ENCODE data around the gene PRDM9.
"Not testable (repeated sequence)": the region's sequence is repeated elsewhere in the genome, so short reads cannot be mapped to it uniquely, and the experiment has no call there.

Gene PRDM9

GRCh38 chr5:23494558-23494957 is 12.9 kb upstream of the PRDM9 start:
- TF ChIP-seq, protein P1, sequence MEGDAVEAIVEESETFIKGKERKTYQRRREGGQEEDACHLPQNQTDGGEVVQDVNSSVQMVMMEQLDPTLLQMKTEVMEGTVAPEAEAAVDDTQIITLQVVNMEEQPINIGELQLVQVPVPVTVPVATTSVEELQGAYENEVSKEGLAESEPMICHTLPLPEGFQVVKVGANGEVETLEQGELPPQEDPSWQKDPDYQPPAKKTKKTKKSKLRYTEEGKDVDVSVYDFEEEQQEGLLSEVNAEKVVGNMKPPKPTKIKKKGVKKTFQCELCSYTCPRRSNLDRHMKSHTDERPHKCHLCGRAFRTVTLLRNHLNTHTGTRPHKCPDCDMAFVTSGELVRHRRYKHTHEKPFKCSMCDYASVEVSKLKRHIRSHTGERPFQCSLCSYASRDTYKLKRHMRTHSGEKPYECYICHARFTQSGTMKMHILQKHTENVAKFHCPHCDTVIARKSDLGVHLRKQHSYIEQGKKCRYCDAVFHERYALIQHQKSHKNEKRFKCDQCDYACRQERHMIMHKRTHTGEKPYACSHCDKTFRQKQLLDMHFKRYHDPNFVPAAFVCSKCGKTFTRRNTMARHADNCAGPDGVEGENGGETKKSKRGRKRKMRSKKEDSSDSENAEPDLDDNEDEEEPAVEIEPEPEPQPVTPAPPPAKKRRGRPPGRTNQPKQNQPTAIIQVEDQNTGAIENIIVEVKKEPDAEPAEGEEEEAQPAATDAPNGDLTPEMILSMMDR (IDR thresholded peaks at IDR 0.05; ENCODE audit: low read depth, low read length, missing control alignments): no peak
- DNase-seq (ENCODE audit: extremely low read depth, low read depth): no peak
- H3K4me3 ChIP-seq (replicated peaks; ENCODE audit: low read depth, low read length): no peak overlapping the region

DNA sequence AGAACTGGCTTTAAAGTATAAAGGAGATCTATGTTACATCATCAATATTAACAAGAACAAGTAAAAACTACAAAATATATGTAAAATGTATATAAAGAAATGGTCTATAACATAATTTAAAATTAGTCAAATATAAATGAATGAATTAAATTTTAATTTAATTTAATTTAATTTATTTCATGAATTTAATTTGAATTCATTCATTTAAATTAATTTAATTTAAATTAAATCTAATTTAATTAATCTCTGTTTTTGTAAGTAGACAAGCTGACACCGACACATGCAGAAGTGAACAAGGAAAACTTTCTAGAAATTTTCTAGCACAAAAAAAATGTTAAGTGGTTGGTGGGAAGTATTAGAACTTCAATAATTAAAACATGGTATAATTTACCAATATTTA is 10.8 kb upstream of the PRDM9 start:
- no peak for DNase-seq (ENCODE audit: extremely low read depth, low read depth)
- TF ChIP-seq, protein P1 (IDR thresholded peaks at IDR 0.05; ENCODE audit: low read depth, low read length, missing control alignments): no peak
- no peak overlapping the region for H3K4me3 ChIP-seq (replicated peaks; ENCODE audit: low read depth, low read length)

DNA sequence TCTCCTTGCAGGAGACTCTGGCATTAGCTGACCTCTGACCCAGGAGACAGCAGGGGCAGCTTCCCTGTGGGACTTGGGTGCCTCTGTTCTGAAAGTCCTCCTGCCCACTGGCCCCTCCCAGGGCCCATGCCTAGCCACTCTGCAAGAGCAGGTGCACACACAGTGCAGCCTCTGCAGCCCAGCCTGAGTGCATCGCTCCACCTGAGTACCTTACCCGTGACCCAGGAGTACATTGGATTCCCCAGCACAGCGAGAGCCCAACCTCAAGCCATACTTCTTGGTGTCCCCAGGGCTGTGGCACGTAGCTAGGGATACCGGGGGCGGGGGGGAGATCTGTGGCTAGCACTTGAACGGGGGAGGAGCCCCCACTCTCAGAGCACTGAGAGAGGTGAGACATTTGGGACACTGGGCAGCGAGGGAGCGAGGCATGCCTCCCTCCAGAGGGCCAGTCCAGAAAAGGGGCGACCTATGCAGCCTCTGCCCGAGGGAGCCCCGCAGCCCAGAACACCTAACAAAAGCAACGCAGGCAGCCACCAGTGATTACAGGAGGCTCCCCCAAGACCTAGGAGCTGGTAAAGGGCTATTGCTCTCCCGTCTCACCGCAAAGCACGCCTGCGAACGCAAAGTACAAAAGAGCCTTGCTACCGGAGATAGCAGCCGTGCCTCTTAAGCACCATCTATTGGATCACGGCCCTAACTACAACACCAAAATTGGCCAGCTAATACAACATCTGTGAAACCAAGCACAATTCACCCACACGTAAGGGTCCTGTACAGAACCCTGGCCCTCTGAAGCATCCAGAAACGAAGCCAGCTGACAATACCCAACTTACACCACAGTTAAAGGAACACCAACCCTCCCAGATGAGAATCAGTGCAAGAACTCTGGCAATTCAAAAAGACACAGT is 826 bp upstream of the PRDM9 start:
- no peak overlapping the region for H3K4me3 ChIP-seq (replicated peaks; ENCODE audit: low read depth, low read length)
- TF ChIP-seq, protein P1 (IDR thresholded peaks at IDR 0.05; ENCODE audit: low read depth, low read length, missing control alignments): no peak
- no peak for DNase-seq (ENCODE audit: extremely low read depth, low read depth)

GRCh38 chr5:23510434-23510833 is 3.0 kb downstream of the PRDM9 start:
- not testable (repeated sequence) for H3K4me3 ChIP-seq (replicated peaks; ENCODE audit: low read depth, low read length); DNase-seq (ENCODE audit: extremely low read depth, low read depth)

DNA sequence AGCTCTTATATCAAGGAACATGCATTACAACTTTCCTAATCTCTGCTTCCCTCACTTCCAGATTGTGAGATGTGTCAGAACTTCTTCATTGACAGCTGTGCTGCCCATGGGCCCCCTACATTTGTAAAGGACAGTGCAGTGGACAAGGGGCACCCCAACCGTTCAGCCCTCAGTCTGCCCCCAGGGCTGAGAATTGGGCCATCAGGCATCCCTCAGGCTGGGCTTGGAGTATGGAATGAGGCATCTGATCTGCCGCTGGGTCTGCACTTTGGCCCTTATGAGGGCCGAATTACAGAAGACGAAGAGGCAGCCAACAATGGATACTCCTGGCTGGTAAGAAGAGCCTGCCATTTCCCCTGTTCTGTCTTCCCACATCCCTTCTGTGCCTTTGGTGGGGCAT is 15.1 kb downstream of the PRDM9 start:
- no peak overlapping the region for H3K4me3 ChIP-seq (replicated peaks; ENCODE audit: low read depth, low read length)
- no peak for DNase-seq (ENCODE audit: extremely low read depth, low read depth)
- TF ChIP-seq, protein P1 (IDR thresholded peaks at IDR 0.05; ENCODE audit: low read depth, low read length, missing control alignments): no peak

- no peak overlapping the region for H3K4me3 ChIP-seq (replicated peaks; ENCODE audit: low read depth, low read length)
- no peak for DNase-seq (ENCODE audit: extremely low read depth, low read depth)
- TF ChIP-seq, protein P1 (IDR thresholded peaks at IDR 0.05; ENCODE audit: low read depth, low read length, missing control alignments): no peak
Measured at GRCh38 chr5:23523031-23523430, 15.6 kb downstream of the PRDM9 start.

DNA sequence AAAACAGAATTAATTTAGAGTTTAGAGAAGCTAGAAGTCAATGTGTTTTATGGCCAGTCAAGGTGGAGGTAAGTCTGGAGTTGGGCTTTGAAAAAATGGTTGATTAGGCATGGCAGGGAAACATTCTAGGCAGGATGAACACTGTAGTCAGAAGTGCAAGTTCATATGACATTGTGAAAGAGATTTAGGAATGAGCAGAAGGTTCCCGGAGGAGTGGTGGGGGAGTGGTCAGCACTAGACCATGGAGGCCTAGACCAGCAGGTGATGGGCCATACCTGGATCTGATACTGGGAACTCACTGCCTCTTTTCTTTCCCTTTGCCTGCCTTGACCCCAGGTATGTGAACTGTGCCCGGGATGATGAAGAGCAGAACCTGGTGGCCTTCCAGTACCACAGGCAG is 16.6 kb downstream of the PRDM9 start:
- no peak for DNase-seq (ENCODE audit: extremely low read depth, low read depth)
- no peak overlapping the region for H3K4me3 ChIP-seq (replicated peaks; ENCODE audit: low read depth, low read length)

More for the DNA sequence above, 16.6 kb downstream of the PRDM9 start:
- TF ChIP-seq, protein P1 (IDR thresholded peaks at IDR 0.05; ENCODE audit: low read depth, low read length, missing control alignments): no peak
